NCI-H128 (cell line): Measurements from ENCODE around the gene CPPED1.

ENCODE experiments used
- DNase-seq: peaks from one replicate; lab custom pipeline; 2025; ENCODE audit not compliant: unreplicated experiment; lab: John Stamatoyannopoulos, UW

The CPPED1 gene

GRCh38 chr16:12651765-12652512 lies 151.7 kb downstream of the CPPED1 start:
- no peak for DNase-seq

DNA sequence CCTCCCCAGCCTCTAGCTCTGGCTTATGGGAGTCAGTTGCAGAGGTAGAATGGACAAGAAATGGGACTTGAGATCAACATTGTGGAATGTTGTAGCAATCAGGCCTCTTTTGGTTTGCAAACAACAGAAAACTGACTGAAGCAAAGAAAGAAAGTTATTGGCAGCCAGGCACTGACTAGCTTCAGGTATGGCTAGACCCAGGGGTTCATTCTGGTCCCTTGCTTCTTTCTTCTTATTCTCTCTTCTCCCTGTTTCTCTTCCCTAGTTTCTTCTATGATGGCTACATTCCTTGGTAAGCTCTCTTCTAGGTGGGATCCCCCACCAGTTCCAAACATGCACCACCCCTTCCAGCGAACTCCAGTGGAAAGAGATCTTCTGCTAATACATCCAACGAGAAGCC lies 154.3 kb downstream of the CPPED1 start:
- DNase-seq = no peak

GRCh38 chr16:12646490-12647274 lies 157.0 kb downstream of the CPPED1 start:
- DNase-seq = no peak

GRCh38 chr16:12646098-12646489 lies 157.6 kb downstream of the CPPED1 start:
- DNase-seq = no peak

DNA sequence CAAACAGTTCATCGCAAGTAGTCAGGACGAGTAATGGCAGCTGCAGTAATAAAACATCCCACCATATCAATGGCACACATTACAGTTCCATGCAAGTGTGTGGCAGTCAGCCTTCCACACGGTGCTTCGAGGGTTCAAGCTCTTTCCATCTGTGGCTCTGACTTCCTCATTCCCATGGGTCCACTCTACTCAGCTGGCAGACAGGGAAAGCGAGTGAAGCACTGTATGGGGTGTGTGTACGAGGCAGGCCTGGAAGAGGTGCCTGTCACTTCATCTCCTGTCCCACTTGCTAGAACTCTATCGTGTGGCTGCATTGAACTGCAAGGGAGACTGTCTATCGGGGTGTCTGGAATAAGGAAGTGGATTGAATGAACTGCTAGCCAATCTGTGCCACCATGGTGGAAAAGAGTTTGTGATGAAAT lies 160.6 kb downstream of the CPPED1 start:
- DNase-seq = no peak

DNA sequence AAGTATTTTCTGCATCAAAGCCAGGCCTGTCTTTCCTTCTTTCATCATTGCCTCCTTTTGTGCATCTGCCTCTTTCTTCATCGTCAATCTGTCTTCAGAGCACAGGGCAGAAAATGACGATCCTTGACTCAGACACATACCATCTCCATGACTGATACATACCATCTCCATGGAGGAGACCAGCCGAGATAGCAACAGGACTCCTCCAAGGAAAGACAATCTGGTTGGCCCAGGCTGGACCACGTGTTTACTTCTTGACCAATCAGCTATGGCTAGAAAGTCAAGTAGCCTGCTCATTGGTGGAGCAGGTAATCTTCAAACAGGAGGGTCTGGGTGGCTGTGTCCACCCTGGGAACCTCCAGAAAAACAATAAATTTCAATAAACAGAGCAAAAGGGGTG lies 164.6 kb downstream of the CPPED1 start:
- DNase-seq = no peak

DNA sequence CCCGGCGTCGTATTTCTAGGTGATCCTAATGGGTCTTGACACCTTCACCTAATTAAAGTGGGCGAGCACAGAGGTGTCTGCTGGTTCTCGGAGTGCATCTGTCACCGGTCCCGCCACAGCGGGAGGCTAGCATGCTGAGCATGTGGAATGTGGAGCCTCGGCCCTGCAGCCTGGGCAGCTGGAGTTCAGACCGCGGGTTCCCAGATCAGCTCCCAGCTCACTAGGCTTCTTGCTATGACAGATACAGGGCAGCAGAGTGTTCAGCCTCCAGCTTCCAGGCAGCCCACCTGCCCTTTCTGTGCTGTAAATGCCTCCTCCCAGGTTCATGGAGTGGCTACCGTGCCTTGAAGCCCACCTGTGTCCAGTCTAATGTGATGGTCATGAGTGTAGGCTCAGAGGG lies 166.7 kb downstream of the CPPED1 start:
- DNase-seq = no peak

DNA sequence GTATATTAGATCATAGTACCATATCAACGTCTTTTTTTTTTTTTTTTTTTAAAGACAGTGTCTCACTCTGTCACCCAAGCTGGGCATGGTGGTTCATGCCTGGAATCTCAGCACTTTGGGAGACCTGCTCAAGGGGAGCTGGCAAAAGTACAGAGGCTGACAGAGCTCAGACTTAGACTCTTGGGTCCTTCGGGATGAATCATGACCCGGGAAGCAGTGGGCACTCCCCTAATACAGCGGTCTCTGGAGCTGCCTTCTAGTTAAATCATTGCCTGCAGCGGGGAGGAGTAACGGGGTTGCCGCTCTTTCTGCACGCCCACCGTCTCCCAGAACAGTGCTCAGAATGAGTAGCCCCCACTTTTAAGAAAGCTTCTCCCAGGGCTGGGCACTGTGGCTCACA lies 174.4 kb downstream of the CPPED1 start:
- DNase-seq = no peak

GRCh38 chr16:12628536-12628935 lies 175.2 kb downstream of the CPPED1 start:
- no peak for DNase-seq

DNA sequence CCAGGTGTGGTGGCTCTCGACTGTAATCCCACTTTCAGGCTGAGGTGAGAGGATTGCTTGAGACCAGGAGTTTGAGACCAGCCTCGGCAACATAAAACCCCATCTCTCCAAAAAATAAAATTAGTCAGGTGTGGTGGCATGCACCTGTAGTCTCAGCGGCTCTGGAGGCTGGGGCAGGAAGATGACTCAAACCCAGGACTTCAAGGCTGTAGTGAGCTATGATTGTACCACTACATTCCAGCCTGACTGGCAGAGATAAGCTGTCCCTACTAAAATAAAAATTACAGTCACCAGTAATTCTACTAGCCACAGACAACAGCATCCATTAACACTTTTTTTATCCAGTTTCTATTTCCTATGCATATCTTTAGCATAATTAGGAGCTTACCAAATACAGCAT lies 176.3 kb downstream of the CPPED1 start:
- DNase-seq = no peak

DNA sequence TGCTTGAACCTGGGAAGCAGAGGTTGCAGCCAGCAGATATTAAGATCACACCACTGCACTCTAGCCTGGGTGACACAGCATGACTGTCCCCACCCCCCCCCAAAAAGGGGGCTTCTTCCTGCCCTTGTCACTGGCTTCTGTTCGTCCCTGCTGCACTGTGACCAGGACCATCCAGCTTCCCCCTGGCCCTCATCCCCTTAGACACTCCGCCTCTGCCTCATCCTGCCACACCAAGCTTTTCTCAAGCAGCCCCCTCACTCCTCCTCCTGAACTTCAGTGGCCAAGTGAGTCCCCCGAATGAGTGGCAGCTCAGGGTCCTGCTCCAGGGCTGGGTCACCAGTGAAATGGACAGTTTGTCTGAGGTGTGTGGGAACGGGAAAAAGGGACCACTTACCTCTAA lies 177.3 kb downstream of the CPPED1 start:
- DNase-seq = no peak

DNA sequence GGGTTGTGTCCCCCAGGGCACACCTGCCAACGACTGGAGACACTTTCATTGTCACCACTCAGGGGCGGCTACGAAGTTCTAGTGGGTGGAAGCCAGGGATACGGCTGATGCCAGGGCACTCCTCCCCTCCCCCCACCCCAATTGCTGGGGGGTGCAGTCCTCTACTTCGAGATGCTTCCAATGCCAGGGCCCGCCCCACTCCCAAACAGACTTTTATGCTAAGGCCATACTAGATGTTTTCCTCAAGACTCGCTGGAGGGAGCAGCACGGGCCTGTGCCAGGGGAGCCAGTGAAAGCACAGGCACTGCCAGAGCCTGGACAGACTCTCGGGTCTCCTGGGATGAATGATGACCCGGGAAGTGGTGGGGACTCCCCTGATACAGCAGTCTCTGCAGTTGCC lies 178.0 kb downstream of the CPPED1 start:
- no peak for DNase-seq

DNA sequence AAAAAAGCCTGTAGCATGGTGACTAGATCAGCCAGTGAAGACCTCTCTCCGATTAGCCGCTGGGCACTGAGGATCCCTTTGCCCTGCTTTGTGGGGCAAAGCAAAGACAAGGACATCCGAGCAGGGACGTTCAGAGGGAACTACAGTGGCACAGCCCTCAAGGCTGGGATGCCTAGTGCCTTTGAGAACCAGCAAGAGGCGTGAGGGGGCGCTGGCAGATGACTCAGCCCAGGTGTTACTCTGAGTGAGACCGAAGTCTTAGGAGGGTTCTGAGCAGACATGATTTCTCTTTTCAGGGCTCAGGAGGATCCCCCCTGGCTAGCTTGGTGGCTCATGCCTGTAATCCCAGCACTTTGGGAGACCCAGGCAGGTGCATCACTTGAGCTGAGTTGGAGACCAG lies 178.6 kb downstream of the CPPED1 start:
- no peak for DNase-seq

- no peak for DNase-seq
These were observed 183.5 kb downstream of the CPPED1 start for GRCh38 chr16:12620150-12620549.

GRCh38 chr16:12618515-12618914 lies 185.2 kb downstream of the CPPED1 start:
- no peak for DNase-seq

GRCh38 chr16:12617401-12617819 lies 186.3 kb downstream of the CPPED1 start:
- DNase-seq = no peak

DNA sequence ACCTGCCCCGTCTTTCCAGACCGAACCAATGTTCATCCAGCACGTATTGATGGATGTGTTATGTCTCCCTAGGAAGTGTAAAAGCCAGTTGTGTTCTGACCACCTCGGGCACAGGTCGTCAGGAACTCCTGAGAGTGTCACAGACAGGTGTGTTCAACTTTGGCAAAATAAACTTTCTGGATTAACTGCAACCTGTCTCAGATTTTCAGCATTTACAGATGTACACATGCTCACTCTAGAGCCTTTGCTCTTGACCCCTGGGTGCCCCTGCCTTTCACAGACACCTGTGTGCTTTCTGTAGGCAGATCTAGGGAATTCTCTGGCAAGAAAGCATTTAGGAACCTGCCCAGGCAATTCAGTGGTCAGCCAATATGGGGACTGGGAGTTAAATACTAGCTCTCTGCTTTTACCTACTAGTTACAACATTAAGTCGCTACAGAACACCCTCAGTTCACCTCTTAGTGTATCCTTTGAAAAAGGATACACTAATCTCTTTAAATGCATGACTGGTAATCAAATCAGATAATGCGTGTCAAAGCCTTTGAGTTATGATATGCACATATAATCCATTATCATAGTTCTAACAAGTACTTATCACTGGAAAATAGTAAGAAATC lies 188.9 kb downstream of the CPPED1 start:
- DNase-seq = no peak

DNA sequence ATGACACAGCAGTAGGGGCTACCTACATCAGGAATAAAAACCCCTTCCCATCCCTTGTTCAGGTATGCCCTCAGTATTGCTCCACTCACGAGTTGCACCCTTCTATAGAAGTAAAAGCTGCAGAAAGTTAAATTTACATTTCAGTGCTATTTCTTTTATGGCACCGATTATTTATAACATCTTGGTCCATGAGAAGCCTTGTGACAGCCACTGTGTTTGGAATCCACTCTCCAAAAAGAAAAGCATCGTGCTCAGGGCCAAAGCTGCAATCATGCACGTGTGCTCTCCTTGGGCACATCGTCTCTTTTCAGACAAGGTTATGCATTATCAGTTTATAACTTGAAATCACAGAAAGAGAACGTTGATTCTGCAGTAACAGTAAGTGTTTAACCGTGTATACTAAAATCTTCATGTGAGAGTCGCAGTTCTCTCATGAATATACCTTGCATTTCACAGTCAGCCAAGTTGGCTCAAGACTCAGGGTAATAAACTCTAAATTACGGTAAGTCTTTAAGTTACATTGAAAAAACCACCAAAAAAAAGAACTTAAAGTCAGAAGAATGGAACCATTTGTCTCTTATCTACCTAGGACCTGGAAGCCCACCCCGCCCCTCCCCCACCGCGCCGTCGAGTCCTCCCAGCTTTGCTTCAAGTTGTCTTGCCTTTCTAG lies 189.6 kb downstream of the CPPED1 start:
- no peak for DNase-seq

- no peak for DNase-seq
These were observed 190.3 kb downstream of the CPPED1 start for GRCh38 chr16:12613131-12613991.

GRCh38 chr16:12612598-12613101 lies 191.0 kb downstream of the CPPED1 start:
- DNase-seq = no peak
